ENCODE data around the gene CMTM8.

DNA sequence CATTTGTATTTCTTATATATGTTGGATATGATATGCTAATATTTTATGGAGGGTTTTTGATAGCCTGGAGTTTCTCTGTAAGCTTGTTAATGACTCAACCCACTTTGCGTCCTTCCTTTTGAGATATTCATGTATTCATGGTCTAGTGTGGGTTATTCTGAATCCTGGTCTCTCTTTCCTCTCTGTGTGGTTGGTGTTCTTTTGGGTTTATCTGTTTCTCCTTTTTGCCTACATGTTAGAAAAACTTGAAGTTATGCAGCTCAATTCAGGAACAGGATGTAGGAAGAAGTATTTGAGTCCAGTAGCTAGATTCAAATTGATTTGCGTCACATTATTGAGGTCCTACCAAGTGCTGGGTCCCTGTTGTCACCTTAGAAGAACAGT is 181.3 kb downstream of the CMTM8 start:
- TF ChIP-seq, protein P1, sequence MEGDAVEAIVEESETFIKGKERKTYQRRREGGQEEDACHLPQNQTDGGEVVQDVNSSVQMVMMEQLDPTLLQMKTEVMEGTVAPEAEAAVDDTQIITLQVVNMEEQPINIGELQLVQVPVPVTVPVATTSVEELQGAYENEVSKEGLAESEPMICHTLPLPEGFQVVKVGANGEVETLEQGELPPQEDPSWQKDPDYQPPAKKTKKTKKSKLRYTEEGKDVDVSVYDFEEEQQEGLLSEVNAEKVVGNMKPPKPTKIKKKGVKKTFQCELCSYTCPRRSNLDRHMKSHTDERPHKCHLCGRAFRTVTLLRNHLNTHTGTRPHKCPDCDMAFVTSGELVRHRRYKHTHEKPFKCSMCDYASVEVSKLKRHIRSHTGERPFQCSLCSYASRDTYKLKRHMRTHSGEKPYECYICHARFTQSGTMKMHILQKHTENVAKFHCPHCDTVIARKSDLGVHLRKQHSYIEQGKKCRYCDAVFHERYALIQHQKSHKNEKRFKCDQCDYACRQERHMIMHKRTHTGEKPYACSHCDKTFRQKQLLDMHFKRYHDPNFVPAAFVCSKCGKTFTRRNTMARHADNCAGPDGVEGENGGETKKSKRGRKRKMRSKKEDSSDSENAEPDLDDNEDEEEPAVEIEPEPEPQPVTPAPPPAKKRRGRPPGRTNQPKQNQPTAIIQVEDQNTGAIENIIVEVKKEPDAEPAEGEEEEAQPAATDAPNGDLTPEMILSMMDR (IDR thresholded peaks at IDR 0.05 in 4 of 5, conservative IDR thresholded peaks at IDR 0.05 in 1 of 5): no peak
- no peak for TF ChIP-seq POLR2A (IDR thresholded peaks at IDR 0.05)
